Heart right ventricle (tissue), 16 donors: ENCODE results near the gene ZNF521. TPM values are rescaled to one million over a fixed set of nuclear protein-coding genes. Genes with fewer than 3 reads are reported as not detected.

Experiments
- ATAC-seq, 8 donors: fragments of 200-7000 bp; cut with Tn5 transposase; one replicate each; pipeline ENCODE4 v1.9.1; 2020; ENCODE audit warnings: mild to moderate bottlenecking in 8 of 8, moderate library complexity in 8 of 8, moderate number of reproducible peaks in 1 of 8
- DNase-seq, 2 donors: peaks; one replicate each; pipeline ENCODE4 v3.0.0-alpha.2; 2020
- H3K27ac ChIP-seq, 10 donors: fragments of 200-600 bp; sonication (generic) in 2 of 10; one replicate each; pipeline versions ENCODE4 v1.5.0 to v1.8.0; 2020 to 2022; ENCODE audit warnings: mild to moderate bottlenecking in 3 of 10
- H3K27me3 ChIP-seq, 7 donors: fragments of 200-600 bp; one replicate each; pipeline ENCODE4 v1.8.0; 2021 to 2022; ENCODE audit warnings: mild to moderate bottlenecking in 2 of 7
- H3K36me3 ChIP-seq, 9 donors: fragments of 200-600 bp; sonication (generic) in 1 of 9; one replicate each; pipeline versions ENCODE4 v1.5.0 to v1.8.0; 2020 to 2022; ENCODE audit warnings: mild to moderate bottlenecking in 2 of 9
- H3K4me1 ChIP-seq, 9 donors: fragments of 200-600 bp; sonication (generic) in 1 of 9; one replicate each; pipeline versions ENCODE4 v1.5.0 to v1.8.0; 2020 to 2022; ENCODE audit warnings: mild to moderate bottlenecking in 4 of 9
- H3K4me3 ChIP-seq, 10 donors: fragments of 200-600 bp; sonication (generic) in 2 of 10; one replicate each; pipeline versions ENCODE4 v1.5.0 to v1.8.0; 2020 to 2022; ENCODE audit warnings: mild to moderate bottlenecking in 7 of 10, moderate library complexity in 2 of 10
- H3K9me3 ChIP-seq, 11 donors: fragments of 200-600 bp in 10 of 11; sonication (generic) in 2 of 11; one replicate each; pipeline versions ENCODE4 v1.5.0 to v1.8.0; 2013 to 2022; ENCODE audit warnings: mild to moderate bottlenecking in 2 of 11, control low read depth in 1 of 11, moderate library complexity in 1 of 11
- WGBS, 2 donors: extraction: QIAGEN DNeasy Blood & Tissue Kit; methylation state at CpG; one replicate each; pipeline ENCODE4 v1.1.7; 2013; ENCODE audit warnings: inconsistent platforms in 1 of 2; 5-methylcytosine and 5-hydroxymethylcytosine counted together
- intact Hi-C, 10 donors: fragments of 100-400 bp; cut with DNase I; formaldehyde crosslinking; loops; one replicate each; pipeline versions ENCODE4 v1.11.1 to v1.14.2; 2022
- polyA plus RNA-seq, 2 donors: library from polyadenylated mRNA; stranded (reverse); fragments of 200-250 nt; gene quantifications; one replicate each; pipeline ENCODE4 v1.2.3, GENCODE V29; 2013
- total RNA-seq, 10 donors: library from RNA; stranded (reverse); fragmentation: NEBNext Ultra II Directional in 3 of 10; extraction: Animal tissue kit (Norgen Biotek cat#: 25700) in 3 of 10; gene quantifications; one replicate each; pipeline versions ENCODE4 v1.2.1 to v1.2.4, GENCODE V29; 2021 to 2023
- TF ChIP-seq, protein P1 (sequence below), 9 donors: fragments of 200-600 bp; sonication (generic) in 2 of 9; IDR thresholded peaks; one replicate each; pipeline versions ENCODE4 v1.5.0 to v1.8.0; 2021 to 2022; ENCODE audit warnings: antibody characterized with exemption in 9 of 9, mild to moderate bottlenecking in 5 of 9, moderate library complexity in 1 of 9
- donor health status: Arrhythmogenic right ventricular cardiomyopathy.
- donor health status: ischemic (EF 13 %, LVEDD 7.1; RV severe dilation, severe dysfunction).
- donor health status: healthy with polysubstance abuse.
- donor health status: DM: no; HTN: yes; CAD: no.
- donor health status: DM: no; HTN: no; CAD: no.
- donor health status: ischemic (EF 25% LVEDD 6.9; RV normal size, moderate dysfunction).
- donor health status: ischemic (EF 25% LVEDD 5.7; RV mildly dilated, moderate dysfunction).
- donor health status: healthy.
- donor health status: DM: yes; HTN: yes; CAD: no.
- donor health status: Ischemic cardiomyopathy.
- donor health status: ischemic (EF 35%, LVEDD 5.7; RV mildly dilated, moderate dysfunction).
- donor health status: nonischemic (EF 11% LVEDD 7.7; RV severe dilation, severe dysfunction).
- donor health status: DM: yes; HTN: yes; CAD: no.
- donor health status: PGD.
- donor health status: ischemic (EF 29% LVEDD 5.4; RV normal size, mild dysfunction).
- donor health status: nonischemic (EF 23%, LVEDD 6.1; RV moderate dilation, normal function).

ZNF521 gene
- total and polyA plus RNA-seq, 12 donors, result 3.3 to 26.4 (median 15.5) TPM

DNA sequence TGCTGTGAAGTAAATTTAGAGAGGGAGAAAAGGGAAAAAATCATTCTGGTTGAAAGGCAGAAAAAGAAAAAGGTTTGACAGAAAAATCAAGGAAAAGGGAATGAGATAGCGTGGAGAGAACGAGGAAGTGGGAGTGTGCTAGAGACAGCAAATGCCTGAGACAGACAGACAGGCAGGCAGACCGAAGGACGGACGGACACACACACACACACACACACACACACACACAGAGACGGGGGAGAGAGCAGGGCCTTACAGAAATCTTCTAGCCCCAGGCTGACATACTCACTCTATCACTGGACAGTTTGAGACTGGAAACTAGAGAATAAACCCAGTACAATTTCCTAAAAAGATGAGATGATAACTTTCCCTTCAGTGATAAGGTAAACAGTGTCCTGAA, 238.4 kb downstream of the ZNF521 start:
- Histone ChIP-seq H3K27me3 (no peaks in the 10 kb centered on the region), H3K27ac (no peak overlapping the region), H3K36me3 (no peaks in the 10 kb centered on the region), H3K4me1 (peaks cover 0 to 6% (median 0%) of the 10 kb centered on the region in 9 donors), H3K4me3 (no peak overlapping the region), H3K9me3 (peaks cover 0 to 16% (median 0%) of the 10 kb centered on the region in 11 donors)
- no peak for ATAC-seq
- DNase-seq, result no peak
- TF ChIP-seq, protein P1, sequence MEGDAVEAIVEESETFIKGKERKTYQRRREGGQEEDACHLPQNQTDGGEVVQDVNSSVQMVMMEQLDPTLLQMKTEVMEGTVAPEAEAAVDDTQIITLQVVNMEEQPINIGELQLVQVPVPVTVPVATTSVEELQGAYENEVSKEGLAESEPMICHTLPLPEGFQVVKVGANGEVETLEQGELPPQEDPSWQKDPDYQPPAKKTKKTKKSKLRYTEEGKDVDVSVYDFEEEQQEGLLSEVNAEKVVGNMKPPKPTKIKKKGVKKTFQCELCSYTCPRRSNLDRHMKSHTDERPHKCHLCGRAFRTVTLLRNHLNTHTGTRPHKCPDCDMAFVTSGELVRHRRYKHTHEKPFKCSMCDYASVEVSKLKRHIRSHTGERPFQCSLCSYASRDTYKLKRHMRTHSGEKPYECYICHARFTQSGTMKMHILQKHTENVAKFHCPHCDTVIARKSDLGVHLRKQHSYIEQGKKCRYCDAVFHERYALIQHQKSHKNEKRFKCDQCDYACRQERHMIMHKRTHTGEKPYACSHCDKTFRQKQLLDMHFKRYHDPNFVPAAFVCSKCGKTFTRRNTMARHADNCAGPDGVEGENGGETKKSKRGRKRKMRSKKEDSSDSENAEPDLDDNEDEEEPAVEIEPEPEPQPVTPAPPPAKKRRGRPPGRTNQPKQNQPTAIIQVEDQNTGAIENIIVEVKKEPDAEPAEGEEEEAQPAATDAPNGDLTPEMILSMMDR (IDR thresholded peaks at IDR 0.05), result no peak
- intact Hi-C loops, result no loop called here
- WGBS, 2 donors, result 77 to 81% methylated on average over 6 of the region's 6 CpGs

DNA sequence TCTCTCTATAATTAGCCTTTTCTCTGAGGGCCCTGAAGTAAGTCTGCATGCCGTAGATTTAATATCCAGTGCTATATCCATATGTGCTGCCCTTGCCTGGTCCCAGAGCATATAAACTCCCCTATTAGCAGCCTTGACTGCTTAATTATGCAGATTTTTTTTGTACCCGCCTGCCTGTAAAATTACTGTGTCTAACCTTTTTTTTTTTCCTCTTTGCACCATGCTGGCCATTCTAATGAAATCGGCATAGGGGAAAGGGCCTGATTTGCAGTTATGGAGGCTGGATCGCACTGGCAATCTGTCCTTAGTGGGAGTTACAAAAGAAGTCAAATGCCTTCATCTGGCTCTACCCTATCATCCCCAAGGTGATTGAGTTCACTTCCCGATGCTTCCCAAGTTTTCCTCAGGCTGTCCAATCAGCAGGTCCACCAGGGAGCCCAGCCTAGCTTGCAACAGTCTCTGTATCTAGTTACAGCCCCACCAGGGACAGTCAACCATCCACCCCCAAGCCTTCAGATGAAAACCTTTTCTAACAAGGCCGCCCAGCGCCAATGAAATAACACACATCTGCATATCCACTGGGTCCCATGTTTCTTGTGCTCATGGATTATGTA, 239.0 kb downstream of the ZNF521 start:
- no peak for DNase-seq
- H3K27me3 ChIP-seq, result no peaks in the 10 kb centered on the region
- no peaks in the 10 kb centered on the region for H3K36me3 ChIP-seq
- H3K9me3 ChIP-seq, result peaks cover 0 to 10% (median 0%) of the 10 kb centered on the region in 11 donors
- intact Hi-C loops, result no loop called here
- WGBS, 2 donors, result 92 to 96% methylated on average over 7 of the region's 7 CpGs
- peaks cover 0 to 6% (median 0%) of the 10 kb centered on the region in 9 donors for H3K4me1 ChIP-seq
- H3K27ac ChIP-seq, result no peak overlapping the region
- TF ChIP-seq, protein P1 (IDR thresholded peaks at IDR 0.05), result no peak
- no peak for ATAC-seq
- no peak overlapping the region for H3K4me3 ChIP-seq

DNA sequence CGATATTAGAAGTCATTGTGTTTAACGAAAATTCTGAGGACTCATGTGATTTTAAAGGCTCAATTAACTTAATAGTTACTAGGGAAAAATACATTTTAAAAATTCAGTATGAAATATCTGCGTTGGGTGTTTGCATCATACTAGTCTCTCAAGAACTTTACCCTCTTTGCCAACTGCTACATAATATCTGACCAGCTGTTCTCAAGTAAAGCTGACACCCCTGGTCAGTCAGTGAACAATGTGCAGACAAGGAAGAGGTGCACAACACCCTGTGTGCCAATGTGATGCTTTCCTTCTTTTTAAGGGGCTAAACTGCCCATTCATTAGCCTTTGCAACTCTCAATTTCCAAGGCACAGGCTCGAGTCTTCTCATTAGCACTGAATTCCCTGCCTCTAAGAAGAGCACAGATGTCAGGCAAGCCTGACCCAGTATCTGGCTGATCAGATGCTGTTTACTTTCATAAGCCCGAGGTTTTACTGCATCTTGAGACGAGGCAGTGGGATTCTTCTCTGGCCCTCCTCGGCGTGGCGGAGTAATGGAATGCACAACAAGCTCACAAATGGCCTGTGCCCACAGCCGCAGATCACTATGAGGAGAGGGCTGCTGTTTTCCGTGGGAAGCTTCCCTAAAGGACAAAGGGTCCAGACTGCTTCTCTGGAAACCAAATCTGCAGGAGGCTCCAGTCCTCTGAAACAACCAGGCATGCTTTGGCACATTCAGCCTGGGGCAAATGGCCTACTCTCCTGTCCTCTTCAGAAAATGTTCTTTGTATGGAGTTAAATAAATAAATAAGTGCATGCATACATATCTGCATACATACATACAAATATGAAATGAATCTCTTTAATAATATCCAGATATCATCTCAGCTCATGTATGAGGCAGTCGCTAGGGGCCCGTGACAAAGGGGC, 240.3 kb downstream of the ZNF521 start:
- no peak for ATAC-seq
- intact Hi-C loops, result no loop called here
- Histone ChIP-seq H3K27me3 (no peaks in the 10 kb centered on the region), H3K4me3 (no peak overlapping the region), H3K27ac (no peak overlapping the region), H3K36me3 (no peaks in the 10 kb centered on the region), H3K4me1 (peaks cover 0 to 6% (median 0%) of the 10 kb centered on the region in 9 donors), H3K9me3 (no peaks in the 10 kb centered on the region)
- TF ChIP-seq, protein P1 (IDR thresholded peaks at IDR 0.05), result no peak
- WGBS, 2 donors, result 90% methylated on average over 13 of the region's 13 CpGs
- DNase-seq, result no peak

DNA sequence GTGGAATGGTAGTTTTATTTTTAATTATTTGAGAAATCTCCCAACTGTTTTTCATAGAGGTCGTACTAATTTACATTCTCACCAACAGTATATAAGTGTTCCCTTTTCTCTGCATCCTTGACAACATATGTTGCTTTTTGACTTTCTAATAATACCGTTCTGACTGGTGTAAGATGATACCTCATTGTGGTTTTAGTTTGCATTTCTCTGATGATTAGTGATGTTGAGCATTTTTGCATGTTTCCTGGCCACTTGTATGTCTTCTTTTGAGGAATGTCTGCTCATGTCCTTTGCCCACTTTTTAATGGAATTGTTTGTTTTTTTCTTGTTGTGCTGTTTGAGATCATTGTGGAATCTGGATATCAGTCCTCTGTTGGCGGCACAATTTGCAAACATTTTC, 242.5 kb downstream of the ZNF521 start:
- intact Hi-C loops, result loop anchor here in 5 of 10 donors (5.0 to 10.0 kb wide), 3 partner anchors 58 to 235 kb away; no protein-coding TSS in a partner anchor
- Histone ChIP-seq H3K27ac (no peak overlapping the region), H3K4me3 (no peak overlapping the region), H3K27me3 (no peaks in the 10 kb centered on the region), H3K9me3 (no peaks in the 10 kb centered on the region), H3K4me1 (peaks cover 0 to 6% (median 0%) of the 10 kb centered on the region in 9 donors), H3K36me3 (no peaks in the 10 kb centered on the region)
- ATAC-seq (no peak), DNase-seq (no peak)
- WGBS, 2 donors, result 74 to 96% methylated on average over 3 of the region's 3 CpGs
- TF ChIP-seq, protein P1 (IDR thresholded peaks at IDR 0.05), result no peak
